ENCODE data around the gene DEPP1.
"Not testable (repeated sequence)": the region's sequence is repeated elsewhere in the genome, so short reads cannot be mapped to it uniquely, and the experiment has no call there.

DEPP1 gene

GRCh38 chr10:44978570-44979280 lies at the start of gene DEPP1:
DEPP1 (minus strand) TSS chr10:44978809; CDS start chr10:44978030, 779 bp downstream.
- DNase-seq: no peak

GRCh38 chr10:45023426-45023825 lies 44.8 kb upstream of the DEPP1 start:
- no peak for DNase-seq

- no peak for DNase-seq
Observed at GRCh38 chr10:45015590-45015989, 37.0 kb upstream of the DEPP1 start.

- not testable (repeated sequence) for DNase-seq
Observed at GRCh38 chr10:45014557-45014956, 35.9 kb upstream of the DEPP1 start.

GRCh38 chr10:45008524-45009161 lies 30.0 kb upstream of the DEPP1 start:
- no peak for DNase-seq

- DNase-seq: no peak
Observed at GRCh38 chr10:45006276-45007030, 27.8 kb upstream of the DEPP1 start.

GRCh38 chr10:45005284-45005683 lies 26.7 kb upstream of the DEPP1 start:
- no peak for DNase-seq

GRCh38 chr10:45004661-45005060 lies 26.1 kb upstream of the DEPP1 start:
- no peak for DNase-seq

GRCh38 chr10:45003432-45004000 lies 24.9 kb upstream of the DEPP1 start:
- DNase-seq: no peak

- no peak for DNase-seq
Observed at GRCh38 chr10:45001381-45002148, 23.0 kb upstream of the DEPP1 start.

GRCh38 chr10:45000752-45001380 lies 22.3 kb upstream of the DEPP1 start, which contains the start of gene ZNF22:
ZNF22 (plus strand) TSS chr10:45000923; CDS start chr10:45003369, 2,446 bp downstream.
- peak; percentile 13 to 48 (median 36) for DNase-seq

GRCh38 chr10:45000138-45000751 lies 21.6 kb upstream of the DEPP1 start:
- DNase-seq: no peak

- no peak for DNase-seq
Observed at GRCh38 chr10:44998146-44998631, 19.6 kb upstream of the DEPP1 start.

GRCh38 chr10:44997105-44997748 lies 18.6 kb upstream of the DEPP1 start:
- no peak for DNase-seq

GRCh38 chr10:44995914-44996669 lies 17.5 kb upstream of the DEPP1 start:
- no peak for DNase-seq

- DNase-seq: no peak
Observed at GRCh38 chr10:44995581-44995913, 16.9 kb upstream of the DEPP1 start.

GRCh38 chr10:44994752-44995530 lies 16.3 kb upstream of the DEPP1 start:
- no peak for DNase-seq

- no peak for DNase-seq
Observed at GRCh38 chr10:44993922-44994751, 15.5 kb upstream of the DEPP1 start.
